Measurements from ENCODE around the gene GAPDH.
"Not testable (repeated sequence)": the region's sequence is repeated elsewhere in the genome, so short reads cannot be mapped to it uniquely, and the experiment has no call there.

GAPDH gene

GRCh38 chr12:6533923-6534694 is at the start of gene GAPDH:
TSS of gene GAPDH (plus strand) at chr12:6534517. CDS start at chr12:6534833, 316 bp downstream.
- H3K4me3 ChIP-seq (replicated peaks; ENCODE audit: low read depth, low read length): peak within 1 kb of the TSS; percentile 82
- peak; percentile 89 for DNase-seq (ENCODE audit: extremely low read depth, low read depth)
- no peak for TF ChIP-seq CTCF (IDR thresholded peaks at IDR 0.05; ENCODE audit: low read depth, low read length, missing control alignments)

DNA sequence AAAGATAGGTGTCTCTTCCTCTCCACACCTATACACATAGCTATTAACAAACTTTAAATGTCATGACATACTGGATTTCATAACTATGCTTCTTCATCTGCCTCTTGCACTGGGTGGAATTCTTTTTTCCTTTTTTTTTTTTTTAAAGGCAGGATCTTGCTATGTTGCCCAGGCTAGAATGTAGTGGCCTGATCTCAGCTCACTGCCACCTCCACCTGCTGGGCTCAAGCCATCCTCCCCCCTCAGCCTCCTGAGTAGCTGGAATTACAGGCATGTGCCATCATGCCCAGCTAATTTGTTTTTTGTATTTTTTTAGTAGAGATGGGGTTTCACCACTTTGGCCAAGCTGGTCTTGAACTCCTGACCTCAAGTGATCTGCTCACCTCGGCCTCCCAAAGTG is 46.1 kb upstream of the GAPDH start:
- no peak for DNase-seq (ENCODE audit: extremely low read depth, low read depth)
- H3K4me3 ChIP-seq (replicated peaks; ENCODE audit: low read depth, low read length): no peak overlapping the region
- no peak for TF ChIP-seq CTCF (IDR thresholded peaks at IDR 0.05; ENCODE audit: low read depth, low read length, missing control alignments)

DNA sequence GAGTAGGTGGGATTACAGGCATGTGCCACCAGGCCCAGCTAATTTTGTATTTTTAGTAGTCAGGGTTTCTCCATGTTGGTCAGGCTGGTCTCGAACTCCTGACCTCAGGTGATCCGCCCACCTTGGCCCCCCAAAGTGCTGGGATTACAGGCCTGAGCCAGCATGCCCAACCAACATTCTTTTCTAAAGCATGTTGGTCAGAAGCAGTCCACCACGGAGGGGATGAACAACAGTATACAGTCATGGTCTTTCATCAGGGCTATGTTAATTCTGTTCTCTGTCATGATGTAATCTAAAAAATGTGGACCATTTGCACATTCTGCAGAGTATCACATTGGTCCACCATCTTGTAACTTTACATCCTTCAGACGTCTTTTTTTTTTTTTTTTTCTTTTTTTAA is 44.9 kb upstream of the GAPDH start:
- no peak for TF ChIP-seq CTCF (IDR thresholded peaks at IDR 0.05; ENCODE audit: low read depth, low read length, missing control alignments)
- no peak overlapping the region for H3K4me3 ChIP-seq (replicated peaks; ENCODE audit: low read depth, low read length)
- DNase-seq (ENCODE audit: extremely low read depth, low read depth): no peak

DNA sequence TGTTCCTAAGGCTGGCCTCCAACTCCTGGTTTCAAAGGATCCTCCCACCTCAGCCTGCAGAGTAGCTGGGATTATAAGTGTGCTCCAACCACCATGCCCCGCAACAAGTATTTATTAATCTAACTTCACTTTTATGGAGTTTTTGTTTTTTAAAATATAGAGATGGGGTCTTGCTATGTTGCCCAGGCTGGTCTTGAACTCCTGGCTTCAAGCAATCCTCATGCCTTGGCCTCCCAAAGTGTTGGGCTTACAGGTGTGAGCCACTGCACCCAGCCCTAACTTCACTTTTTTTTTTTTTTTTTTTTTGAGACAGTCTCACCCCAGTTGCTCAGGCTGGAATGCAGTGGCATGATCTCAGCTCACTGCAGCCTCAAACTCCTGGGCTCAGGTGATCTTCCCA is 43.6 kb upstream of the GAPDH start:
- not testable (repeated sequence) for H3K4me3 ChIP-seq (replicated peaks; ENCODE audit: low read depth, low read length); DNase-seq (ENCODE audit: extremely low read depth, low read depth)

DNA sequence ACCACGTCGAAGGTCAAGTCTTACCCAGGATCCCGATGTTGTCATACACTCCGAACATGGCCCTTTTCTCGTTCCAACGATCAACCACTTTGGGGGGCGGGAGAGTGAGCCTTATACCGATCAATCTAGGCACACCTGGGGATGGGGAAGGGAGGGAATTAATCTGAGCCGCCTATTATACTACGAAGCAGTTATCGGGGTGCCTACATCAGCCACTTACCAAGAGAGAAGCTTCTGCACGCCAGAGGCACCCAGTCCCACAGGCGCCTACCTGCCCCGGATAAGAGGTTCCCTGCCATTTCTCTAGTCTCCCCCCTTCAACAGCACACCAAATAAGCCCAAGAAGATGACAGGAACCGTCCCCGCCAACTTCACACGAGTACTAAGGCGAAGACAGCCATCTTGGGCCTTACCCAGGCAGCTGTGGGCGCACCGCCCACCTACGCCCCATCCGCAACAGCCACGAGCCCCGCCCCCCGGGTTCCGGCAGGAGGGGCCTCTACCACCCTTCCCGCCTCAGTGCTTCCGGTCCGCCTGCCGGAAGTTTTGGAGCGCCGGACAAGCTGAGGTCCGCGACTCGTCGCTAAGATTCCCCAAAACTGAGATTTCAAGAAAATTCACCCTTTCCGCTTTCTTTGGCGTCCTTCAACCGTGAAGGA is 41.4 kb upstream of the GAPDH start, which contains the start of gene MRPL51:
Gene MRPL51, minus strand, starts transcription at position 425 of the 659 bp plus-strand sequence. Its CDS starts 126 bp downstream, at position 299.
- TF ChIP-seq CTCF (IDR thresholded peaks at IDR 0.05; ENCODE audit: low read depth, low read length, missing control alignments): no peak
- DNase-seq (ENCODE audit: extremely low read depth, low read depth): peak; percentile 79
- peak within 1 kb of the TSS; percentile 82 for H3K4me3 ChIP-seq (replicated peaks; ENCODE audit: low read depth, low read length)

DNA sequence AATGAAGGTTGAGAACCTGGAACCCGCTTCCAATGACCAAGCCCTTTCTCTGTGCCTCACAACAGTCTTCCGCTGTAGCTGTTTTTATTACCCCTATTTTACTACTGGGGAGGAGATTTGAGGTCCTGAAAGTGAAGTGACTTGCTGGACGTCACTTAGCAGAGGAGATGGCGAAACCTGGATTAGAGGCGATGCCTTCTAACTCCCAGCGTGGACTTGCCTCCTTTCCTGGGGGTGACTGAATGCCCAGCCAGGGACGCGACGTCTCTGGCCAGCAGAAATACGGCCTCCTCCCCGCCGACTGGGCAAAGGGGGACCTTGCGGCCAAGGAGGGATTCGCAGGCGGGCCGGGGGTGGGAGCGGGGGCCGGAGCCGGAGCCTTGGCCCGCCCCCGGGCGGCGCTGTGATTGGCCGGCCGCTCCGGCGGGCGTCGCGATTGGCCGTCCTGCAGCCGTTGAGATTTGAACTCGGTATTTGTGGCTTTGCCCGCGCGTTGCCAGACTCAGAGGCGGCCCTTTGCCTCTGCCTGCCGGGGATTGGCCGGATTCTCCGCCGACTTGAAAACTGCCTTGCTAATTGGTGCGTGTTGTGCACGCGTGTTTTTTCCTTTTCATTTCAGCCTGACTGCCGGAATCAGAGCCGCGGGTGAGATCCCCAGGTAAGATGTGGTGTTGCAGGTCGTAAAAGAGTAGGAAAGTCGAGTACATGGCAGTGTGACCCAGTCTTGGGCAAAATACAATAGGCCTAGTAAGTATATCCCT is 40.6 kb upstream of the GAPDH start, which contains the start of gene NCAPD2:
Gene NCAPD2, plus strand, starts transcription at position 606 of the 761 bp plus-strand sequence. CDS start 997 bp downstream, outside the sequence.
- peak; percentile 87 for DNase-seq (ENCODE audit: extremely low read depth, low read depth)
- TF ChIP-seq CTCF (IDR thresholded peaks at IDR 0.05; ENCODE audit: low read depth, low read length, missing control alignments): no peak

More for the DNA sequence above, 40.6 kb upstream of the GAPDH start, which contains the start of gene NCAPD2:
- H3K4me3 ChIP-seq (replicated peaks; ENCODE audit: low read depth, low read length): peak within 1 kb of the TSS; percentile 82
